ENCODE data around the gene LRIG3.

LRIG3 gene
- long read RNA-seq, full-length matches to known transcripts: 13 of 14 reads
- long read RNA-seq, partial matches to known transcripts: 1 of 14 reads
- long read RNA-seq, other reads (novel, unspliced or antisense): 0 of 14 reads

GRCh38 chr12:58920102-58920960 is at the start of gene LRIG3:
Gene LRIG3, minus strand, starts transcription at chr12:58920504. Its CDS starts 269 bp downstream, at chr12:58920235.
- DNase-seq (ENCODE audit: low read depth in 1 of 2, low spot score in 1 of 2): peak in 1 of 2 experiments; percentile 14
- Histone ChIP-seq H3K4me3 (replicated peaks; ENCODE audit: insufficient read depth, low read length) (peak within 1 kb of the TSS; percentile 30), H3K27me3 (ENCODE audit: insufficient read depth, poor library complexity, severe bottlenecking) (peaks cover 35% of the 10 kb centered on the region), H3K27ac (replicated peaks) (no peak within 1 kb of the TSS)
- no peak for TF ChIP-seq GABPA (IDR thresholded peaks at IDR 0.05; ENCODE audit: low read depth)
- no peak for TF ChIP-seq SPI1 (IDR thresholded peaks at IDR 0.05; ENCODE audit: borderline replicate concordance, low read depth)
- TF ChIP-seq POLR2AphosphoS5 (IDR thresholded peaks at IDR 0.05; ENCODE audit: low read depth): no peak
- TF ChIP-seq, protein P1, sequence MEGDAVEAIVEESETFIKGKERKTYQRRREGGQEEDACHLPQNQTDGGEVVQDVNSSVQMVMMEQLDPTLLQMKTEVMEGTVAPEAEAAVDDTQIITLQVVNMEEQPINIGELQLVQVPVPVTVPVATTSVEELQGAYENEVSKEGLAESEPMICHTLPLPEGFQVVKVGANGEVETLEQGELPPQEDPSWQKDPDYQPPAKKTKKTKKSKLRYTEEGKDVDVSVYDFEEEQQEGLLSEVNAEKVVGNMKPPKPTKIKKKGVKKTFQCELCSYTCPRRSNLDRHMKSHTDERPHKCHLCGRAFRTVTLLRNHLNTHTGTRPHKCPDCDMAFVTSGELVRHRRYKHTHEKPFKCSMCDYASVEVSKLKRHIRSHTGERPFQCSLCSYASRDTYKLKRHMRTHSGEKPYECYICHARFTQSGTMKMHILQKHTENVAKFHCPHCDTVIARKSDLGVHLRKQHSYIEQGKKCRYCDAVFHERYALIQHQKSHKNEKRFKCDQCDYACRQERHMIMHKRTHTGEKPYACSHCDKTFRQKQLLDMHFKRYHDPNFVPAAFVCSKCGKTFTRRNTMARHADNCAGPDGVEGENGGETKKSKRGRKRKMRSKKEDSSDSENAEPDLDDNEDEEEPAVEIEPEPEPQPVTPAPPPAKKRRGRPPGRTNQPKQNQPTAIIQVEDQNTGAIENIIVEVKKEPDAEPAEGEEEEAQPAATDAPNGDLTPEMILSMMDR (IDR thresholded peaks at IDR 0.05; ENCODE audit: insufficient read depth, low read length): no peak
- TF ChIP-seq, protein P2, sequence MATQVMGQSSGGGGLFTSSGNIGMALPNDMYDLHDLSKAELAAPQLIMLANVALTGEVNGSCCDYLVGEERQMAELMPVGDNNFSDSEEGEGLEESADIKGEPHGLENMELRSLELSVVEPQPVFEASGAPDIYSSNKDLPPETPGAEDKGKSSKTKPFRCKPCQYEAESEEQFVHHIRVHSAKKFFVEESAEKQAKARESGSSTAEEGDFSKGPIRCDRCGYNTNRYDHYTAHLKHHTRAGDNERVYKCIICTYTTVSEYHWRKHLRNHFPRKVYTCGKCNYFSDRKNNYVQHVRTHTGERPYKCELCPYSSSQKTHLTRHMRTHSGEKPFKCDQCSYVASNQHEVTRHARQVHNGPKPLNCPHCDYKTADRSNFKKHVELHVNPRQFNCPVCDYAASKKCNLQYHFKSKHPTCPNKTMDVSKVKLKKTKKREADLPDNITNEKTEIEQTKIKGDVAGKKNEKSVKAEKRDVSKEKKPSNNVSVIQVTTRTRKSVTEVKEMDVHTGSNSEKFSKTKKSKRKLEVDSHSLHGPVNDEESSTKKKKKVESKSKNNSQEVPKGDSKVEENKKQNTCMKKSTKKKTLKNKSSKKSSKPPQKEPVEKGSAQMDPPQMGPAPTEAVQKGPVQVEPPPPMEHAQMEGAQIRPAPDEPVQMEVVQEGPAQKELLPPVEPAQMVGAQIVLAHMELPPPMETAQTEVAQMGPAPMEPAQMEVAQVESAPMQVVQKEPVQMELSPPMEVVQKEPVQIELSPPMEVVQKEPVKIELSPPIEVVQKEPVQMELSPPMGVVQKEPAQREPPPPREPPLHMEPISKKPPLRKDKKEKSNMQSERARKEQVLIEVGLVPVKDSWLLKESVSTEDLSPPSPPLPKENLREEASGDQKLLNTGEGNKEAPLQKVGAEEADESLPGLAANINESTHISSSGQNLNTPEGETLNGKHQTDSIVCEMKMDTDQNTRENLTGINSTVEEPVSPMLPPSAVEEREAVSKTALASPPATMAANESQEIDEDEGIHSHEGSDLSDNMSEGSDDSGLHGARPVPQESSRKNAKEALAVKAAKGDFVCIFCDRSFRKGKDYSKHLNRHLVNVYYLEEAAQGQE (IDR thresholded peaks at IDR 0.05; ENCODE audit: insufficient replicate concordance, low read depth): no peak

DNA sequence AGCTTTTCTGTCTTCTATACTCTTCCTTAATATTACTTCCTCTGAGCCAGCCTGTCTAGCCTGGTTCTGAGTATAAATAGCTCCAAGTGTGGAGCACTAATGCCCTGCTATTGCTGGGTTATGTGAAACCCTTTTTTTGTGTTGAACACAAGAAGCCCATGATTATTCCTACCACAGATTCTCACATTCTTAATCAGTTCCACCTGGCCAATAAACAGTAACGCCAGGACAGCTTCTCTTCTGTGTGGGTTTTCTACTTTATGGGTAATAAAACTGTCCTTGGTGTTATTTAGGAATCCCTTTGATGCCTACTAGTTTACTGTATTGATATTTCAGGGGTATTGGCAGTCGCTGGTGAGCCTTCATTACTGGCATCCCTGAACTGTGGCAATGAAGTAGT is 48.9 kb upstream of the LRIG3 start:
- TF ChIP-seq, protein P1 (IDR thresholded peaks at IDR 0.05; ENCODE audit: insufficient read depth, low read length): no peak
- H3K4me3 ChIP-seq (replicated peaks; ENCODE audit: insufficient read depth, low read length): no peak overlapping the region
- no peak for DNase-seq (ENCODE audit: low read depth in 1 of 2, low spot score in 1 of 2)
- no peak overlapping the region for H3K27ac ChIP-seq (replicated peaks)
- no peaks in the 10 kb centered on the region for H3K27me3 ChIP-seq (ENCODE audit: insufficient read depth, poor library complexity, severe bottlenecking)

GRCh38 chr12:58967561-58967960 is 47.3 kb upstream of the LRIG3 start:
- H3K27me3 ChIP-seq (ENCODE audit: insufficient read depth, poor library complexity, severe bottlenecking): no peaks in the 10 kb centered on the region
- DNase-seq (ENCODE audit: low read depth in 1 of 2, low spot score in 1 of 2): no peak
- H3K4me3 ChIP-seq (replicated peaks; ENCODE audit: insufficient read depth, low read length): no peak overlapping the region
- H3K27ac ChIP-seq (replicated peaks): no peak overlapping the region
- TF ChIP-seq SPI1 (IDR thresholded peaks at IDR 0.05; ENCODE audit: borderline replicate concordance, low read depth) (no peak), GABPA (IDR thresholded peaks at IDR 0.05; ENCODE audit: low read depth) (no peak), POLR2AphosphoS5 (IDR thresholded peaks at IDR 0.05; ENCODE audit: low read depth) (no peak)
- TF ChIP-seq, protein P1 (IDR thresholded peaks at IDR 0.05; ENCODE audit: insufficient read depth, low read length): no peak
- TF ChIP-seq, protein P2 (IDR thresholded peaks at IDR 0.05; ENCODE audit: insufficient replicate concordance, low read depth): no peak
